Smooth muscle cell (in vitro differentiated cells): Measurements from ENCODE around the gene SLX4IP. TPM values are rescaled to one million over a fixed set of nuclear protein-coding genes. Genes with fewer than 3 reads are reported as not detected.

Source experiments
- DNase-seq: peaks from one replicate; lab custom pipeline; 2025; ENCODE audit not compliant: unreplicated experiment; lab: John Stamatoyannopoulos, UW
- H2AFZ ChIP-seq: fragments of 200-600 bp; sonication (generic); 2 replicates; pipeline ENCODE4 v1.6.0; 2016; ENCODE audit warnings: antibody characterized with exemption, low read depth, mild to moderate bottlenecking
- H3F3A ChIP-seq: fragments of 200-600 bp; sonication (generic); 2 replicates; pipeline ENCODE4 v1.6.0; 2017; ENCODE audit warnings: antibody characterized with exemption, low read depth
- H3K27ac ChIP-seq: fragments of 200-600 bp; sonication (generic); 2 replicates; pipeline ENCODE4 v1.5.1; 2016; ENCODE audit warnings: low read depth, mild to moderate bottlenecking
- H3K27me3 ChIP-seq: fragments of 200-600 bp; sonication (generic); 2 replicates; pipeline ENCODE4 v1.6.1; 2016; ENCODE audit warnings: low read depth, mild to moderate bottlenecking
- H3K36me3 ChIP-seq: fragments of 200-600 bp; sonication (generic); 2 replicates; pipeline ENCODE4 v1.5.1; 2016; ENCODE audit warnings: low read depth
- H3K4me1 ChIP-seq: fragments of 200-600 bp; sonication (generic); 2 replicates; pipeline ENCODE4 v1.5.1; 2016; ENCODE audit warnings: low read depth
- H3K4me2 ChIP-seq: fragments of 200-600 bp; sonication (generic); 2 replicates; pipeline ENCODE4 v1.6.0; 2016; ENCODE audit warnings: mild to moderate bottlenecking
- H3K4me3 ChIP-seq: fragments of 200-600 bp; sonication (generic); 2 replicates; pipeline ENCODE4 v1.5.1; 2016; ENCODE audit warnings: mild to moderate bottlenecking
- H3K79me2 ChIP-seq: fragments of 200-600 bp; sonication (generic); 2 replicates; pipeline ENCODE4 v1.6.0; 2016; ENCODE audit warnings: low read depth, mild to moderate bottlenecking
- H3K9ac ChIP-seq: fragments of 200-600 bp; sonication (generic); 2 replicates; pipeline ENCODE4 v1.6.0; 2016; ENCODE audit warnings: low read depth
- H3K9me3 ChIP-seq: fragments of 200-600 bp; sonication (generic); replicated peaks from 2 replicates; pipeline ENCODE4 v1.5.1; 2016; ENCODE audit warnings: low read depth
- H4K20me1 ChIP-seq: fragments of 200-600 bp; sonication (generic); 2 replicates; pipeline ENCODE4 v1.6.0; 2016; ENCODE audit warnings: low read depth
- CTCF ChIP-seq: fragments of 200-600 bp; sonication (generic); IDR thresholded peaks from 2 replicates; pipeline ENCODE4 v1.5.1; 2017; ENCODE audit warnings: borderline replicate concordance, mild to moderate bottlenecking, antibody characterized with exemption; ENCODE audit not compliant: insufficient read depth, poor library complexity, severe bottlenecking
- WGBS: methylation state at CpG from one replicate; pipeline ENCODE4 v1.1.7; 2016; ENCODE audit warnings: low lambda C conversion rate; 5-methylcytosine and 5-hydroxymethylcytosine counted together
- polyA plus RNA-seq: library from polyadenylated mRNA; unstranded; fragments of >200 nt; fragmentation: Nextera tagmentation; extraction: Ambion mirVana; gene quantifications from 2 replicates; pipeline ENCODE4 v1.2.1, GENCODE V29; 2016
- total RNA-seq: library from RNA; depleted of rRNA; stranded (reverse); fragments of >200 nt; gene quantifications from 2 replicates; pipeline ENCODE4 v1.2.3, GENCODE V29; 2014

Gene SLX4IP
- total and polyA plus RNA-seq, 2 experiments from 2014 or later, result 1.2 to 6.2 TPM

- 73% methylated on average over 3 of the region's 3 CpGs for WGBS
- H3K79me2 ChIP-seq, result peaks cover 6% of the 10 kb centered on the region
- H4K20me1 ChIP-seq, result no peaks in the 10 kb centered on the region
- H3K9ac ChIP-seq, result no peak overlapping the region
- no peak overlapping the region for H2AFZ ChIP-seq
- H3K9me3 ChIP-seq, result no peaks in the 10 kb centered on the region
- DNase-seq, result no peak
- H3F3A ChIP-seq, result no peaks in the 10 kb centered on the region
- no peak overlapping the region for H3K4me3 ChIP-seq
- H3K4me2 ChIP-seq, result no peak overlapping the region
- peaks cover 7% of the 10 kb centered on the region for H3K4me1 ChIP-seq
- no peaks in the 10 kb centered on the region for H3K36me3 ChIP-seq
- no peak for TF ChIP-seq CTCF
- H3K27me3 ChIP-seq, result no peaks in the 10 kb centered on the region
- no peak overlapping the region for H3K27ac ChIP-seq
Measured at GRCh38 chr20:10447028-10447427, 11.9 kb downstream of the SLX4IP start.

- Histone ChIP-seq H3K36me3 (no peaks in the 10 kb centered on the region), H3K4me3 (no peak overlapping the region), H3K9ac (no peak overlapping the region), H4K20me1 (no peaks in the 10 kb centered on the region), H3K79me2 (no peaks in the 10 kb centered on the region), H3F3A (no peaks in the 10 kb centered on the region), H3K27ac (no peak overlapping the region), H3K4me2 (no peak overlapping the region), H3K4me1 (peaks cover 7% of the 10 kb centered on the region), H2AFZ (no peak overlapping the region), H3K9me3 (no peaks in the 10 kb centered on the region), H3K27me3 (no peaks in the 10 kb centered on the region)
- no peak for TF ChIP-seq CTCF
- 86% methylated on average over 6 of the region's 6 CpGs for WGBS
- DNase-seq, result no peak
Measured at GRCh38 chr20:10448270-10449156, 13.4 kb downstream of the SLX4IP start.

- TF ChIP-seq CTCF, result no peak
- no peak overlapping the region for H3K4me2 ChIP-seq
- H3K36me3 ChIP-seq, result no peaks in the 10 kb centered on the region
- H3K9ac ChIP-seq, result no peak overlapping the region
- H3K9me3 ChIP-seq, result no peaks in the 10 kb centered on the region
- no peak for DNase-seq
- no peaks in the 10 kb centered on the region for H4K20me1 ChIP-seq
- 98% methylated on average over 2 of the region's 2 CpGs for WGBS
- no peaks in the 10 kb centered on the region for H3K79me2 ChIP-seq
- no peaks in the 10 kb centered on the region for H3F3A ChIP-seq
- peaks cover 7% of the 10 kb centered on the region for H3K4me1 ChIP-seq
- no peaks in the 10 kb centered on the region for H3K27me3 ChIP-seq
- H3K27ac ChIP-seq, result no peak overlapping the region
- H3K4me3 ChIP-seq, result no peak overlapping the region
- no peak overlapping the region for H2AFZ ChIP-seq
Measured at GRCh38 chr20:10449270-10449669, 14.2 kb downstream of the SLX4IP start.

GRCh38 chr20:10453241-10453640, 18.1 kb downstream of the SLX4IP start:
- no peaks in the 10 kb centered on the region for H4K20me1 ChIP-seq
- TF ChIP-seq CTCF, result no peak
- DNase-seq, result no peak
- H3K9ac ChIP-seq, result no peak overlapping the region
- H3K36me3 ChIP-seq, result no peaks in the 10 kb centered on the region
- no peaks in the 10 kb centered on the region for H3F3A ChIP-seq
- peaks cover 8% of the 10 kb centered on the region for H3K9me3 ChIP-seq
- H3K27ac ChIP-seq, result no peak overlapping the region
- H3K4me2 ChIP-seq, result no peak overlapping the region
- H3K4me1 ChIP-seq, result peaks cover 7% of the 10 kb centered on the region
- no peak overlapping the region for H3K4me3 ChIP-seq
- WGBS, result 88% methylated on average over 5 of the region's 5 CpGs
- no peak overlapping the region for H2AFZ ChIP-seq
- no peaks in the 10 kb centered on the region for H3K27me3 ChIP-seq
- peaks cover 22% of the 10 kb centered on the region for H3K79me2 ChIP-seq
